ENCODE measurements around the gene ITSN1.

The ITSN1 gene

GRCh38 chr21:33817138-33817537, 174.8 kb downstream of the ITSN1 start:
- no peak for DNase-seq

DNA sequence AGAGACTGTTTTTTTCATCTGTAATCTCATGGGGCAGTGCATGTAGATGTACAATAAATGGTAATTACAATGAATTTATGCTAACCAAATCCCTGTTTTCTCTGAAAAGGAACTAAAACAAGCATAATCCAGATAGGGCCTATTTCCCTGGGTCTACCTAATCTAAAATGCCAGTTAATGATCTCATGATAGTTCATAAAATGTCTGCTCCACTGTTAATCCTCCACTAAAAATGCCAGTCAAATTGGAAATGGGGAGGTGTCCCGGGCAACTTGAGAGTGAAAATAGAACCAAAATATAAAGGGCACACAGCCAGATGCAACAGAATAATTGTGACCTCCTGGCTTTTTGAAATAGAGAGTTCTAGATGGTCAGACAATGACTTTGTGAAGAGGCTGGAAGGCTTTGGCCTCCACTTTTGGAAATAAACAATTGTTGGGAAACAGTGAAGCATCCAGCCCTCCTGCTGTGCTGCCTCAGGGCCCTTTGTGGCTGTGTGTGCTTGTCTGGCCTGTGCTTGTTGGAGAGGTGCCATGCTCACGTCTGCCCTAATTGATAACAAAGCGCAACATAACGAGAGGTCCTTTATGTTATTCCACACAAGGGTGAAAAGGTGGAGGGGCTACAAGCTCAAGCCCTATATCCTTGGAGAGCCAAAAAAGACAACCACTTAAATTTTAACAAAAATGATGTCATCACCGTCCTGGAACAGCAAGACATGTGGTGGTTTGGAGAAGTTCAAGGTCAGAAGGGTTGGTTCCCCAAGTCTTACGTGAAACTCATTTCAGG, 175.6 kb downstream of the ITSN1 start:
- peak; percentile 56 for DNase-seq

DNA sequence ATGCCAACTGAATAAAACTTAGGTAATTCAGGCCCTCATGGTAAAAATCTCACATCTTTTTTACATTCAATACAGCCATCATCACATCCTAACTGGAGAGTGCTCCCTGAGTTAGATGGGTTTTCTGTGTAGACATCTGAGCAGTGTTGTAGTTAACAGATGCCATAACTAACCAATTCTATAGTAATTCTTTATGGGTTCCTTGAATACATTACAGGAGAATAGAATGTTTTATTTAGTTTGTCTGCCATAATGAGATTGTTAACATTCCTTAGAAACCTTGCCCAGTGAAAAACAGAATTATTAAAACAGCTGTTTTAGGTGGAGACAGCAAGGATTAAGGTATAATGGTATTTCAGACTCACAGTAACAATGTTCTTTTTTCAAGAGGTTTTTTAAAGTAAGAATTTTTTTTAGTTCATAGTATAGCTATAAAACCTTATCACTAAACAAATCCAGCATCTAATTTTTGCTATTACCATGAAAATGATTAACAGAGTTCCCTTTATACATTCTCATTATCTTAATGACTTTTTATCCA, 178.0 kb downstream of the ITSN1 start:
- DNase-seq, result no peak

GRCh38 chr21:33820798-33821197, 178.5 kb downstream of the ITSN1 start:
- DNase-seq, result no peak

DNA sequence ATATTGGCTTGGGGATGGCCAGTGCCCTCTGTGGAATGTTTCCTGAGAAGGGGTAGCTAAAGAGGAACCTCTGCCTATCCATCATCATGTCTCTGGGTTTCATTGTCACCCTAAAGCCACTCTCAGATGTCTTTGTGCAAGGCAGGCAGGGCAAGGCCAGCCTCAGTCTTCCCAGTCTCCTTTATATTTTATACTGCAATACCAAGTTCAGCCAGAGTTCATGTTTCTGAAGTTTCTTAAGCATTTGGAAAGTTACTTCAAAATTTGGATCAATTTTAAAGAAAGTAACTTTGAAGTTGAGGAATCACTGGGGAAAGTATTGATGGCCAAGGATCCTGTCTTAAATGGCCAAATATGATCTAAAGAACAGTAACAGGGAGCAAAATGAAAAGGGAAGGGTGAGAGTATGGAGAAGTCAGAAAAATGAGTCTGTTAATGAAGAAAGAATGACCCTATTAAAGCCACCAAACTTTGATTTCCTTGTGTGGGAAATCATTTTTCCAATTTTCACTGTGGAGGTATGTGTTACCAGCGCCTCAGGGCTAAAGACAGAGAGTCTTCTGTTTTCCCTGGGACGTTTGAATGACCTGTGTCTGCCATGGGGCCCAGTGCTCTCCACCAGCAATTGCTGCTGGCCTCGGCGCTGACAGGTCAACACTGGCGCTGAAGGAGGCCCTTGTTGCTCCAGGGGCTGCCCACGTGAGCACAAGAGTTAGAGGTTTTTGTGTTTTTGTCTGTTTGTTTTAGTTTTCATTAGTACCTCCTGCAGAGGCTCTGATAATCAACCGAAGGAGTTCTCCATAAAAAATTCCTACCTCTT, 179.4 kb downstream of the ITSN1 start:
- no peak for DNase-seq

DNA sequence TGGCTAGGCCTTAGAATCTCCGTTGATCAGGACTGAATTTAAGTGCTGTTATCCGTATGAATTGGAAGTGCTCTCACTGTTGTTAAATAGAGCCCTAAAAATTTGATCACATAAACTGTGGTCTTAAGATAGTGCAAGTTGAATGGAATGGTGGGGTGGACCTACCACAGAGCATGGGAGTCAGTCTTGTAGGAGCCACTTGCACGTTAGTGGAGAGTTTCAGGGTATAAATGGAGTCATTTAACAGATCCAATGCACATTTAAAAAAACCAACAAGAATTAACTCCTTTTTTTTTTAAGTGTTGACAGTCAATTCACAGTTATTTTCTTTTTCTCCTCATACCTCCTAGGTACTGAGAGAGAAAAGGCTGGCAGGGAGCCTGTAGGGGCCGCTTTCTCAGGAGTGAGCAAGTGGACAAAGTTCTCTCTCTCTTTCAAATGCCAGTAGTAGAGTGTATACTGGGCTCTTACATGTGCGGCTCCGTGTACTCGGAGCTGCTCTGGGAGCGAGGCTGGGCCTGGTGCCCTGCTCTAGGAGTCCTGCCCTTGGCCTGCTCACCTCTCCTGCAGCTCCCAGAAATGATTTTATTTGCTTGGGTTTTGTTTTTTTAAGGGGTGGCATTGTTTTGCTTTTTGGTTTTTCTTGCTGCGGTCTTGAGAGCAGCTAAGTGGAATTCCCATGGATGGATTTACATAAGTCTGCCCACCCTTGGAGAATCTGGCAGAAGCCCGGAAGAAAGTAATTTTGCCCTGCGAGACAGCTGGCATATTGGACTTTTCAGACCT, 182.0 kb downstream of the ITSN1 start:
- DNase-seq, result no peak

GRCh38 chr21:33825419-33825818, 183.1 kb downstream of the ITSN1 start:
- no peak for DNase-seq

DNA sequence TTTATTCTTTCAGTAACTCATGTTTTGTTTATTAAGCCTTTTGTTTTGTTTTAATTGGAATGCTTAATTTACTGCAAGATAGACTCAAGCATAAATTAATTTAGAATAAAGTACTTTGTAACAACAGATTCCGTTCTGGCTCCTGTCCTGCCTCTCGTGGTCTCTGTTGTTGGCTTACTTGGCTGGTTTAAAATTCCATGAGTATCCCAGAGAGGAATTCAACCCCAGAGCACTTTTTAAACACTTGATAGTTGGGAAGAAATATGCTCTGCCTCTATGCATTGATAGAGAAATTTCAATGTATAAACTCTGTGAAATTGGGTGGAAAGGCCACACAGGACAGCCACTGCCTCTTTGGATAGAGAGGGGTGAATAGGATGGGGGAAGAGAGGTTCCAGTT, 183.6 kb downstream of the ITSN1 start:
- DNase-seq, result no peak

- no peak for DNase-seq
These were observed 185.8 kb downstream of the ITSN1 start for GRCh38 chr21:33828083-33828482.

- DNase-seq, result no peak
These were observed 186.3 kb downstream of the ITSN1 start for GRCh38 chr21:33828577-33828976.

GRCh38 chr21:33829844-33830243, 187.5 kb downstream of the ITSN1 start:
- no peak for DNase-seq

DNA sequence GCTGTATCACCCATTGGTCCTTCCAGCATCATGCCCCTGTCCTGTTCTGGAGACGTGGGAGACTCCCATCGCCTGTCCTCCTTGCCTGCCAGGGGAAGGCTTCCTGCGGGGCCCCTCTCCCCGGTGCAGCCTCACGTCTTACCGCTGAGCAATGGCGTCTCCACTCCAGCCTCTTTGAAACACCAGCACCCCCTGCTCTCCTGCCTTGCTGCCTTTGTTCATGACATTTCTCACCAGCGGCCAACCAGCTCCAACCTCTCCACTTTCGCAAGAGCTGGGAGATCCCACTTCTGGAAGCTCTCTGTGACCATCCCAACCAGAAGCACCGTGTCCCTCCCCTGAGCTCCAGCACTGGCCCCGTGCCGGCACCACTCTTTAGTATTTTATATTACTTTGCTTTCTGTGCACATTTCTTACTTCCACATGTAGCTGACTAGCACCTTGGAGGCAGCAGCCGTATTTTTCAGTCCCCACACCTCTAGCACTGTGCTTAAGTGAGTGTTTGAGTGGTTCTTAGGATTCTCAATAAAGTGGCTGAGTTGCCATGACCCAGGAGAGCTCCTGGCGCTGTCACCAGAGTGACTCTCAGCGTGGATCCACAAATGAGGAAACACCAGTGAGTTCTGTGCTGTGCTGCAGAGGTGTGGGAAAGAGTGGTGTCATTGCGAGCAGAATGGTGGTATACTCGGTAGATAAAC, 189.8 kb downstream of the ITSN1 start:
- no peak for DNase-seq

GRCh38 chr21:33834801-33835500, 192.7 kb downstream of the ITSN1 start:
- DNase-seq, result no peak

DNA sequence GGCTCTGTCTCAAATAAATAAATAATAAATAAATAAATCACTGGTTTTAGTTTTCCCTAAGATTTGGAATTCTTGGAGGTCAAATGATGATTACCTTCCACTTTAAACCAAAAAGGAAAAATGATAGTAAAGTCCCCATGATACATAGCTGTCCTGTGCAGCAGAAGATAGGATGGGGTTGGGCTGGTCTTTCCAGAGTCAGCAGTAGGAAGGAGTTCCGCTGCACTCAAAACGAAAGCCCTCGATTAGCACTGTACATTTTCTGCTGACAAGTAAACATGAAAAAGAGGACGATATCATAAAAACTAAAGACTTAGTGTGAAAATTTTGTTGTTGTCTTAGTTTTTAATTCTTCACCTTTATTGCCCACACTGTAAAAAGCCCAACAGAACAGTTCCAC, 193.6 kb downstream of the ITSN1 start:
- no peak for DNase-seq

DNA sequence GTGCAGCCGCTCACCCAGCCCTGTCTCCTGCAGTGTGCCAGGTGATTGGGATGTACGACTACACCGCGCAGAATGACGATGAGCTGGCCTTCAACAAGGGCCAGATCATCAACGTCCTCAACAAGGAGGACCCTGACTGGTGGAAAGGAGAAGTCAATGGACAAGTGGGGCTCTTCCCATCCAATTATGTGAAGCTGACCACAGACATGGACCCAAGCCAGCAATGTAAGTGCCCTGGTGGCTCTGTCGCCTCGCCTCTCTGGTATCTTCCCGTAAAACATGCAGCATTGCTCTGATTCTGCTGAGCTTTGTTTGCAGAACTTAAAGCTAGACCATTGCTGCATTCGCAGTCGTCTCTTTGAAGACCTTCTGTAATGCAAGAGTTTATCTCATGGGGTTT, 194.1 kb downstream of the ITSN1 start:
- DNase-seq, result no peak

DNA sequence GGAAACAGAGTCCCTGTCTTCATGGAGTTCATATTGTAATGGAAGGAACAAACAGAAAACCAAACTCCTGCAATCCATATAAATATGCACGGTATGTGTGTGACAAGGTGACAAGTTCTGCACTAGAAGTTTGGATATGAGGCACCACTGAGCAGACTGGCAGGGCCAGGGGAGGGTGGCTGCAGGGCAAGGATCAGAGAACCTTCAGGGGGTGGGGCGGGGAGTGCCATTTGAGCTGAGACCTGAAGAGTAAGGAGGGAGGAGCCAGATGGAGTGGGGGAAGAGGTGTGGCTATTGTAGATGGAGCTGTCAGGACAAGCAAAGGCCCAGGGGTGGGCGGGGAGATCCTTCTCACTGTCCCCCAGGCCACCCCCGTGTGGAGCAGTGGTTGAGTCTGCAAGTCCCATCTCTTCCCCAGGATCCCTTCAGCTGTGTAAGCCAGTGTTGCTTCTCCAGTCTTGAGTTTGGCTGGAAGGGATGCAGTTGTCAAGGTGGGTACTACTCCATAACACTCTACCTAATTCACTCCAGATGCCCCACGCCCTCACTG, 196.9 kb downstream of the ITSN1 start:
- DNase-seq, result no peak

- no peak for DNase-seq
These were observed 197.5 kb downstream of the ITSN1 start for GRCh38 chr21:33839806-33840205.

GRCh38 chr21:33840771-33841170, 198.5 kb downstream of the ITSN1 start:
- no peak for DNase-seq

- DNase-seq, result no peak
These were observed 199.3 kb downstream of the ITSN1 start for GRCh38 chr21:33841561-33841960.

GRCh38 chr21:33843216-33843615, 200.9 kb downstream of the ITSN1 start:
- no peak for DNase-seq

- no peak for DNase-seq
These were observed 202.0 kb downstream of the ITSN1 start for GRCh38 chr21:33844104-33844889.

Measured in NCI-H774 (cell line).